Left ventricle myocardium superior (tissue), 1 donor: Measurements from ENCODE around the gene P2RX6. TPM values are rescaled to one million over a fixed set of nuclear protein-coding genes. Genes with fewer than 3 reads are reported as not detected.
A peak's percentile ranks its signal among the peaks of the same experiment; 100 is the strongest.
"Not testable (repeated sequence)": the region's sequence is repeated elsewhere in the genome, so short reads cannot be mapped to it uniquely, and the experiment has no call there.

Experiments
- ATAC-seq: fragments of 200-7000 bp; cut with Tn5 transposase; one replicate; pipeline ENCODE4 v1.9.1; 2020; ENCODE audit warnings: mild to moderate bottlenecking, moderate library complexity
- DNase-seq: peaks from one replicate; pipeline ENCODE4 v3.0.0-alpha.2; 2020
- intact Hi-C: fragments of 100-400 bp; cut with micrococcal nuclease; formaldehyde crosslinking; loops from one replicate; pipeline ENCODE4 v1.11.0; 2022
- long read RNA-seq: library from polyadenylated mRNA; unstranded; transcript quantifications from one replicate; pipeline ENCODE4 v2.0.0, GENCODE V29; 2021
- total RNA-seq: library from RNA; stranded (reverse); fragmentation: NEBNext Ultra II Directional; extraction: Animal tissue kit (Norgen Biotek cat#: 25700); gene quantifications from one replicate; pipeline ENCODE4 v1.2.1, GENCODE V29; 2021
- donor health status: DM: no; HTN: yes; CAD: no; lungs with severe emphysema.

Gene P2RX6
- total RNA-seq = 1.8 TPM
- long read RNA-seq, partial matches to known transcripts = 4 of 5 reads
- long read RNA-seq, other reads (novel, unspliced or antisense) = 1 of 5 reads

- ATAC-seq = peak; percentile 74
- peak; percentile 57 for DNase-seq
- intact Hi-C loops = no loop called here
These were observed at the start of gene P2RX6 for GRCh38 chr22:21014726-21015465. Gene P2RX6 (plus strand): TSS chr22:21015165. CDS start chr22:21015175, 10 bp downstream.

DNA sequence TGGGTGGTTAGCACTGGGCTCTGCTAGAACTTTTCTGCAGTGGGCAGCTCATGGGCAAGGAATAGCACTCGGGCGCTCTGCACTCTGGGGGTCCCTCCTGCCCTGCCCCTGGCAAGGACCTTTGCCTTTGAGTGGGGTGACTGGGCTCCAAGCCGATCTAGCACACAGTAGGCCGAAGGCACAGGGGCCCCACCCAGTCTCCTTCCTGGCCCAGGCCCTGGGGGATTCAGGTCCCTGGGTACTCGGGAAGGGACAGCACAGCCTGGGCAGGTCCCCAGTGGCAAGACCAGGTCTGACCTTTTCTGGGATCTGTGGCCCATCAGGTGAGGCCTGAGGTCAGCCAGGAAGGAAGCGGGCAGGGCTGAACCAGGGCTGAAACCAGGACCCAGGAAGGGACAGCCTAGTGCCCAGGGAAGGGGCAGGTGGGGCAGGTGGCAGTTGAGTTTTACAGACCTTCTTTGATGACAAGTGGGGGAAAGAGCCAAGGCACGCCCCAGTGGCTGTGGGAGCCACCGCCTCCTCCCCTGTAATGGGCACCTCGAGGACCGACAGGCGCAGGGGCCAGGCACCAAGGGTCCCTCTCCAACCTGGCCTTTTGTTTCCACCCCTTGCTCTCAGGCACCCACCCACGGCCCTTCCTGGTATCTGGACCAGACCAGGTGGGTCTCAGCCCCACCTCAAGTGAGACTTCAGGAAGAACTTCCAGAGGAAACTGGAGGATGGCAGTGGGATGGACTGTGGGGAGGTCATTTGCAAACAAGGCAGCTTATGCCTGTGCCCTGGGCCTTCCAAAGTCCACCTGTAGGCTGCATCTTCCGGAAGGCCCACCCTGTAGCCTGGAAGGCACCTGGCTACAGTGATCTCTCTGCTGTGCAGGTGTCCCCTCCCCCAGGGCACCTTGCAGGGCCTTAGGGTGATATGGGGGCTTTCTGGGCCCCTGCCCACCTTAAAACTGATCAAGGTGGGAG lies 48.8 kb upstream of the P2RX6 start:
- ATAC-seq (no peak), DNase-seq (no peak)

DNA sequence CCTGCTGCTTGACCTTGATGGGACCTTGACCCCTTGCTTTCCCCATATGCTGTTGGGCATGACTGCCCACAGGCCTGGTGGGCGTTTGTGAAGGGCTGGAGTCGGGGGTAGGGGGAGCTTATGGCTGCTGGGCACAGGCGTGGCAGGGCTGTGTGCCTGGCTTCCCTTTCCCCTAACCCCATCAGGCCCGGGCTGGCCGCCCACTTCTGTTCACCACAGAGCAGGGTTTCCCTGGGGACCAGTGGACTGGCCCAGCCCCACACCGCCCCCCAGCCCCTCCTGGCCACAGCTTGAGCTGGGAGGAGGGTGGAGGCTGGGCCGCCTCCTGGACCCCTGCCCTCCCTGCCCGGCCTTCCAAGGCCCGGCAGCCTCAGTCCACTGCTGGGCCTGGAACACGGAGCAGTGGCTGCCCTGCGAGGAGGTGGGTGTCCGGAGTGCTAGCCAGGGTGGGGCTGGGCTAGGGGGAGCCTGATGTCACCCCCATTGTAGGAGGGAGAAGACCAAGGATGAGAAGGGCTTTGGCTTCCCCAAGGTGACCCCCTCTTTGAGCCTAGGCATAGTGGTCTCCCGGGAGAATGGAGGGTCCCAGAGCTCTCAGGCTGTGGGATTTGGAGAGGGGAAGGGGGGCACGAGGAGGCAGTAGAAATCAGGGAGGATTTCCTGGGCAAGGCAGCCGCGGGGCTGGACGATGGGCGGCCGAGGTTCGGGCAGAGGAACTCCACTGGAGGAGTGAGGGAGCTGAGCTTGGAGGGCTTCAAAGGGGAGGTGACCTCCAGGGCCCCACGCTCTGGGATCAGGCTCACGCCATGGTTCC lies 47.9 kb upstream of the P2RX6 start, which contains the start of gene AIFM3:
TSS of gene AIFM3 (plus strand) at position 373 of the 814 bp plus-strand sequence. CDS start 690 bp downstream, outside the sequence.
- no peak for DNase-seq
- ATAC-seq = no peak
- intact Hi-C loops = no loop called here

More for the DNA sequence above, 48.8 kb upstream of the P2RX6 start:
- intact Hi-C loops = no loop called here

- intact Hi-C loops = no loop called here
- ATAC-seq = no peak
- no peak for DNase-seq
These were observed 47.2 kb upstream of the P2RX6 start for GRCh38 chr22:20967697-20968211.

GRCh38 chr22:20968281-20968977 lies 46.5 kb upstream of the P2RX6 start:
- ATAC-seq = peak; percentile 30

DNA sequence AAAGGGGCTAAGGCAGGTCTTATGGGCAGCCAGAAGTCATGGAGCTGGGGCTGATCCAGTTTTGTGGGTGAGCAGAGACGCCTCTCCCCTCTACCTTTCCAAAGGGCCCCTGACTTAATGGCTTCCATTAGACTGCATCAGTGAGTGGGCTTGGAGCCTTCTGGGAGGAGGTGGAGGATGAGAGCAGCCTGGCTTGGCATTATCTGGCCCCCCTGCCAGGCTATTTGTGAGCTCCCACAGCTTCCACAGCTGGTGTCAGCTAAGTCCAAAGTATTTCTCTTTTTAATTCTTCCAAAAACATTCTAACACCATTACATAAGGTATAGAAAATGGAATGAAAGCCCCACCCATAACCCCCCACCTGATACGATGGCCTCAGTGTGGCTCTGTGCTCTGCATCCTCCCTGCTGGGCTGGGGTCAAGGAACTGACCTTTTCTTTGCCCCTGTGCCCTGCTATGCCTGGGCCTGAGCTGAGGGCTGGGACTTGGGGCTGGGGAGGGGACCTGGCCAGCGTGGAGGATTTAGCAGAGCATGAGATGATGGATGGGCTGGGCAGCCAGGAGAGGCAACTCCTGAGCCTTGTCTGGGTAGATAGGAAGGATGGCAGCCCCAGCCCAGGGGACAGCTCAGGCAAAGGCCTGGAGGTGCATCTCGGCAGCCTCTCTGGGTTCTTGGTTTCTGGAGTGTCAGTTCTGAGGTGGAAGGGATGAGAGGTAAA lies 43.9 kb upstream of the P2RX6 start:
- ATAC-seq = no peak
- intact Hi-C loops = no loop called here
- DNase-seq = no peak

More at GRCh38 chr22:20968281-20968977, 46.5 kb upstream of the P2RX6 start:
- intact Hi-C loops = no loop called here
- DNase-seq = no peak

- intact Hi-C loops, DNase-seq, ATAC-seq: not testable (repeated sequence)
These were observed 42.8 kb upstream of the P2RX6 start for GRCh38 chr22:20972014-20972694.

DNA sequence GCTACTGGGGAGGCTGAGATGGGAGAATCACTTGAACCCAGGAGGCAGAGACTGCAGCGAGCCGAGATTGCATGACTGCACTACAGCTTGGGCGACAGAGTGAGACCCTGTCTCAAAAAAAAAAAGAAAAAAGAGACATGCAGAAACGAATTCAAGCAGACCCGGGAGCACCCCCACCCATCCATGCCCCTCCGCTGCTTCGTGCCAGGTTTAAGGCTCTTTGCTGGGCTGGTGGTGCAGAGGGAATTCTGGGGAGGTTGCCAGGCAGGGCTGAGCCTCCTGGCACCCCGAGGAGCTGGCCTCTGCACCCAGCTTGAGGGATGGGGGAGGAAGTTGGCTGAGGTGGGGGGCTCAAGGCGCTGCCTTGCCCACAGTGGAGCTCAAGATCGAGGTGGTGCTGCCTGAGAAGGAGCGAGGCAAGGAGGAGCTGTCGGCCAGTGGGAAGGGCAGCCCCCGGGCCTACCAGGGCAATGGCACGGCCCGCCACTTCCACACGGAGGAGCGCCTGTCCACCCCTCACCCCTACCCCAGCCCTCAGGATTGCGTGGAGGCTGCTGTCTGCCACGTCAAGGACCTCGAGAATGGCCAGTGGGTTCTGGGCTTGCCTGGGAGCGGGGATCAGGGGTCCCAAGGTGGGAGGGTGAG lies 41.9 kb upstream of the P2RX6 start:
- ATAC-seq (no peak), DNase-seq (no peak)
- intact Hi-C loops = no loop called here

DNA sequence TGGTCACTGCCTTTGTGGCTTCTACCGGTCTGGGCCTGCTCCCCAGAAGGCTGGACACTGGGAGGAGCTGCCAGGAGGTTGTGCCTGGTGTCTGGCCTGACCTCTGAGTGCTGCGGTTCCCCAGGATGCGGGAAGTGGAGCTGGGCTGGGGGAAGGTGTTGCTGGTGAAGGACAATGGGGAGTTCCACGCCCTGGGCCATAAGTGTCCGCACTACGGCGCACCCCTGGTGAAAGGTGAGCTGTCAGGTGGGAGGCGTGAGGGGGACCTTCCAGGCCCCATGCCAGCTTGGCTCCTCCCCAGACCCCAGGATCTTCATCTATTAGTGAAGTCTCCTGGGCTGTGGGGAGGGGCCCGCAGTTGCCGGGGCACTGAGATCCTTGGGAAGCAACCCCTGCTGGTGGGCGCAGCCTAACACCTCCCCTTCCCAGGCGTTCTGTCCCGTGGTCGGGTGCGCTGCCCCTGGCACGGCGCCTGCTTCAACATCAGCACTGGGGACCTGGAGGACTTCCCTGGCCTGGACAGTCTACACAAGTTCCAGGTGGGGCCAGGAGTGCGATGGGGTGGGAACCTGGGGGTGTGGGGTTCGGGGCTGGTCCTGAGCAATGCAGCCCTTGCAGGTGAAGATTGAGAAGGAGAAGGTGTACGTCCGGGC lies 41.2 kb upstream of the P2RX6 start:
- DNase-seq = no peak
- intact Hi-C loops = no loop called here
- no peak for ATAC-seq

DNA sequence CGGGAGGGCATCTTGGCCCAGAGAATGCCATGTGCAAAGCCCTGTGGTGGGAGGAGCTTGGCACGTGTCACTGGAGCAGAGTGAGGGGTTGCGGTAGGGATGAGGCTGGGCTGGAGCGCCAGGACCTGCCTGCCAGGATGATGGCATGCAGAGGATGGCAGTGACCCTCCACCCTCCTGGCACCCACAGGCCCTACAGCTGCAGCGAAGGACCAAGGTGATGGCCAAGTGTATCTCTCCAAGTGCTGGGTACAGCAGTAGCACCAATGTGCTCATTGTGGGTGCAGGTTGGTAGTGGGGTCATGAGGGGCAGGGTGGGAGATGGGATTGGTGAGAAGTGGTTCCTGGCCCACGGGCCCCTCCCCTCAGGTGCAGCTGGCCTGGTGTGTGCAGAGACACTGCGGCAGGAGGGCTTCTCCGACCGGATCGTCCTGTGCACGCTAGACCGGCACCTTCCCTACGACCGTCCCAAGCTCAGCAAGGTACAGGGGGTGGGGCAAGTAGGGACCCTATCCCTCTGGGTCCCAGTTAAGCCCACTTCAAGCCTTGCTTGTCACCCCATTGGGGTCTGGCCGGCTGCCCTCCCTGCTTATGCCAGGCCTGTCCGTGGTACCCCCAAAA lies 40.5 kb upstream of the P2RX6 start:
- DNase-seq (no peak), ATAC-seq (no peak)
- intact Hi-C loops = no loop called here

DNA sequence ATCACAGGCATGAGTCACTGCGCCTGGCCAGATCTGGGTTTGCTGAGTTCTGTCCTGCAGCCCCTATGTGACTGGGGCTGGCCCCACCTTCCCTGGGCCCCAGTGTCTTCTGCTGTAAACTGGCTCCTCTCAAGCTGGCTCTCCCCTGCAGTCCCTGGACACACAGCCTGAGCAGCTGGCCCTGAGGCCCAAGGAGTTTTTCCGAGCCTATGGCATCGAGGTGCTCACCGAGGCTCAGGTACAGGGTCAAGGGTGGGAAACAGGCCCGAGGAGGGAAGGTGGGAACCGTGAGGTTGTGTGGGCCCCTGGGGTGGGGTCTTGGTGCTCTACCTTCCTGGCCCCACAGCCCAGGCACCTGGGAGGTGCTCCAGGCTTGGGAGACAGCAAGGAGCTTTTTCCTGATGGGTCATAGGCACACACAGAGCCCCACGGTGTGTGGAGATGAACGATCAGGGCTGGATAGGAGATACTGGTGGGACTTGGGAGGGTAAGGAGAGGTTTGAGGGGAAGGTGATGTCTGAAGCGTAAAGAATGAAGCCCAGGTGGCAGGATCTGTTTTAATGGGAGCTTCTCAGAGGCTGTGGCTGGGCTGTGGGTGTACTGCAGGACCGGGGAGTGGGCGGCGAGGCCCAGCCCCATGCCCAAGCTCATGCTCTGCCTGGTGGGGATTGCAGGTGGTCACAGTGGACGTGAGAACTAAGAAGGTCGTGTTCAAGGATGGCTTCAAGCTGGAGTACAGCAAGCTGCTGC lies 39.2 kb upstream of the P2RX6 start:
- intact Hi-C loops = no loop called here
- no peak for ATAC-seq
- DNase-seq = no peak

DNA sequence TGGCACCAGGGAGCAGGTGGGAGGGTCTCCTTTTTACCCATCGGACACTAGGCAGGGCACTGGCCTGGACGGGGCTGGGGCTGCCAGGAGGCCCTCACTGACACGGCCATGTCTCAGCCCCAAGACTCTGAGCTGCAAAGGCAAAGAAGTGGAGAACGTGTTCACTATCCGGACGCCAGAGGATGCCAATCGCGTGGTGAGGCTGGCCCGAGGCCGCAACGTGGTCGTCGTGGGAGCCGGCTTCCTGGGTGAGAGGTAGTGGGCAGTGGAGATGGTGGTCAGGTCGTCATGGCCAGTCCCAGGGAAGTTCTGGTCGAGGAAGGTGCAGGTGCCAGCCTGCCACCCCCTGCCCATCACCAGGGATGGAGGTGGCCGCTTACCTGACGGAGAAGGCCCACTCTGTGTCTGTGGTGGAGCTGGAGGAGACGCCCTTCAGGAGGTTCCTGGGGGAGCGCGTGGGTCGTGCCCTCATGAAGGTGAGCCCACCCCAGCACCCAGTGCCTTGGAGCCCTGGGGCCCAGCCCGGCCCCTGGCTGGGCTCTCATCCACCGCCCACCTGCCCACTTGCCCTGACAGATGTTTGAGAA lies 38.6 kb upstream of the P2RX6 start:
- intact Hi-C loops = no loop called here
- ATAC-seq = no peak
- DNase-seq = no peak

- ATAC-seq (no peak), DNase-seq (no peak)
- intact Hi-C loops = no loop called here
These were observed 37.9 kb upstream of the P2RX6 start for GRCh38 chr22:20977019-20977418.

GRCh38 chr22:20977516-20978170 lies 37.3 kb upstream of the P2RX6 start:
- no peak for DNase-seq
- no peak for ATAC-seq
- intact Hi-C loops = no loop called here
